A549 treated with GW870086 at 1 μM for 4 hours (cell line): ENCODE results near the gene C16orf74. TPM values are rescaled to one million over a fixed set of nuclear protein-coding genes. Genes with fewer than 3 reads are reported as not detected.

Source experiments
- total RNA-seq: library from RNA; stranded (reverse); fragments of 200-300 nt; extraction: Qiagen RNA extraction; gene quantifications from 5 replicates; pipeline ENCODE4 v1.2.3, GENCODE V29; 2022; ENCODE audit warnings: low read depth

Gene C16orf74
- 12.7 to 18.1 TPM (median 15.0 TPM) in 5 replicates for total RNA-seq

GRCh38 chr16:85750827-85751697 is at the start of gene C16orf74:
Gene C16orf74 (minus strand): TSS chr16:85751096. CDS start chr16:85735217, 15,879 bp downstream.

GRCh38 chr16:85799497-85800320 is 48.8 kb upstream of the C16orf74 start, which contains the start of the genes COX4I1 and EMC8:
Gene COX4I1 (plus strand): TSS chr16:85799695. CDS start chr16:85801206, 1,511 bp downstream.
Gene EMC8 (minus strand): TSS chr16:85799544. CDS start chr16:85799295, 249 bp downstream.

GRCh38 chr16:85688586-85689284 is 62.2 kb downstream of the C16orf74 start, which contains the start of gene GINS2:
Gene GINS2 (minus strand): TSS chr16:85688954. CDS start chr16:85688898, 56 bp downstream.

Other genes starting within 250 kb of the C16orf74 start
- 18.0 to 24.8 TPM (median 21.8 TPM) in 5 replicates for gene GSE1, start 137.8 kb downstream of the C16orf74 start, total RNA-seq
- 29.1 to 36.2 TPM (median 30.9 TPM) in 5 replicates for gene GINS2, start 62.1 kb downstream of the C16orf74 start, total RNA-seq
- gene EMC8, start 48.4 kb upstream of the C16orf74 start, total RNA-seq: 55.0 to 76.6 TPM (median 73.0 TPM) in 5 replicates
- gene COX4I1, start 48.6 kb upstream of the C16orf74 start, total RNA-seq: 769 to 818 TPM (median 778 TPM) in 5 replicates
- 0.35 to 0.69 TPM (median 0.53 TPM) in 5 replicates for gene IRF8, start 148.1 kb upstream of the C16orf74 start, total RNA-seq